CD4-positive, alpha-beta memory T cell (primary cell): ENCODE results near the gene NR4A3. TPM values are rescaled to one million over a fixed set of nuclear protein-coding genes. Genes with fewer than 3 reads are reported as not detected.
"Not testable (repeated sequence)": the region's sequence is repeated elsewhere in the genome, so short reads cannot be mapped to it uniquely, and the experiment has no call there.

Source experiments
- CTCF ChIA-PET: fragments of 350-600 bp; sonication (Branson Sonifier 250); formaldehyde crosslinking; loops from one replicate; lab custom pipeline; 2021; ENCODE audit warnings: inconsistent platforms; ENCODE audit not compliant: partially characterized antibody; lab: Charles Lee
- POLR2A ChIA-PET: fragments of 350-600 bp; sonication (Branson Sonifier 250); formaldehyde crosslinking; loops from one replicate; lab custom pipeline; 2021; ENCODE audit not compliant: partially characterized antibody; lab: Charles Lee
- DNase-seq, 5 donors: peaks; one replicate each; pipeline versions ENCODE4 v3.0.0 to v3.0.0-alpha.2; 2020 to 2022; ENCODE audit warnings: mixed read lengths in 1 of 5
- H3K27ac ChIP-seq: one replicate; pipeline ENCODE4 v1.7.0; 2013; ENCODE audit warnings: low read depth, low read length
- H3K27me3 ChIP-seq: 2 replicates; pipeline ENCODE4 v1.7.0; 2013; ENCODE audit warnings: mild to moderate bottlenecking, low read length, moderate library complexity; ENCODE audit not compliant: insufficient read depth
- H3K36me3 ChIP-seq: 2 replicates; pipeline ENCODE4 v1.7.0; 2013; ENCODE audit warnings: mild to moderate bottlenecking, low read length, moderate library complexity; ENCODE audit not compliant: insufficient read depth
- H3K4me1 ChIP-seq: 2 replicates; pipeline ENCODE4 v1.7.0; 2013; ENCODE audit warnings: mild to moderate bottlenecking, low read length, moderate library complexity; ENCODE audit not compliant: insufficient read depth
- H3K4me3 ChIP-seq, 2 donors: one replicate each; pipeline ENCODE4 v1.7.0; 2013; ENCODE audit warnings: low read length in 2 of 2, mild to moderate bottlenecking in 1 of 2
- H3K9me3 ChIP-seq, 2 donors: one replicate each; pipeline ENCODE4 v1.7.0; 2013; ENCODE audit warnings: low read length in 2 of 2, control low read depth in 1 of 2; ENCODE audit not compliant: control insufficient read depth in 1 of 2
- H3K27ac Mint-ChIP-seq, 7 donors: one replicate each; pipeline ENCODE4 v1.8.0; 2020 to 2021; ENCODE audit warnings: mixed read lengths in 7 of 7, mild to moderate bottlenecking in 6 of 7, inconsistent platforms in 3 of 7, moderate library complexity in 3 of 7
- H3K27me3 Mint-ChIP-seq, 2 donors: one replicate each; pipeline ENCODE4 v1.8.0; 2020 to 2021; ENCODE audit warnings: mixed read lengths in 2 of 2
- H3K36me3 Mint-ChIP-seq, 2 donors: one replicate each; pipeline ENCODE4 v1.8.0; 2020 to 2021; ENCODE audit warnings: mixed read lengths in 2 of 2, inconsistent platforms in 1 of 2, mild to moderate bottlenecking in 1 of 2
- H3K4me1 Mint-ChIP-seq, 4 donors: one replicate each; pipeline ENCODE4 v1.8.0; 2020 to 2021; ENCODE audit warnings: mixed read lengths in 4 of 4, mild to moderate bottlenecking in 1 of 4
- H3K4me3 Mint-ChIP-seq, 8 donors: one replicate each; pipeline ENCODE4 v1.8.0; 2020 to 2021; ENCODE audit warnings: mixed read lengths in 8 of 8, mild to moderate bottlenecking in 7 of 8, moderate library complexity in 6 of 8, inconsistent platforms in 3 of 8
- H3K9me3 Mint-ChIP-seq, 8 donors: one replicate each; pipeline ENCODE4 v1.8.0; 2020 to 2021; ENCODE audit warnings: mixed read lengths in 8 of 8, mild to moderate bottlenecking in 5 of 8, inconsistent platforms in 3 of 8, moderate library complexity in 1 of 8
- intact Hi-C: fragments of 100-400 bp; cut with micrococcal nuclease; formaldehyde crosslinking; loops from one replicate; pipeline ENCODE4 v1.15.1; 2023
- polyA plus RNA-seq, 2 donors: library from polyadenylated mRNA; unstranded; fragments of 300-500 nt; fragmentation: Illumina TruSeq; gene quantifications; one replicate each; pipeline ENCODE4 v1.2.3, GENCODE V29; 2021
- total RNA-seq, 2 experiments: library from RNA; stranded (reverse); gene quantifications; one replicate each; pipeline ENCODE4 v1.2.3, GENCODE V29; 2021

The NR4A3 gene
- total RNA-seq (under 1 TPM; 0.33 to 0.35 TPM), polyA plus RNA-seq (1 to 10 TPM in 1 of 2 donors, under 1 TPM in 1; 0.17 to 1.4 TPM)

- Mint-ChIP-seq H3K4me1 (peaks cover 29 to 82% (median 49%) of the 10 kb centered on the region in 4 donors), H3K36me3 (peaks cover 0 to 37% of the 10 kb centered on the region in 2 donors), H3K4me3 (peak within 1 kb of the TSS; percentile 90 to 100 (median 97)), H3K27me3 (peaks cover 24 to 34% of the 10 kb centered on the region in 2 donors), H3K27ac (peak within 1 kb of the TSS; percentile 100), H3K9me3 (peaks cover 0 to 5% (median 0%) of the 10 kb centered on the region in 8 donors)
- ChIA-PET POLR2A (interaction anchor here (0.6 to 4.7 kb wide), 11 partner anchors 11 to 605 kb away, joined by 3 to 58 read pairs (median 3); partner anchors contain the start of genes MSANTD3 and STX17), CTCF (interaction anchor here (0.6 to 1.5 kb wide), 5 partner anchors 9 to 565 kb away, joined by 3 to 5 read pairs (median 3); no protein-coding TSS in a partner anchor)
- Histone ChIP-seq H3K36me3 (no peaks in the 10 kb centered on the region), H3K27ac (peak within 1 kb of the TSS; percentile 93), H3K4me3 (peak within 1 kb of the TSS; percentile 82 to 83), H3K27me3 (peaks cover 26% of the 10 kb centered on the region), H3K9me3 (no peaks in the 10 kb centered on the region), H3K4me1 (peaks cover 47% of the 10 kb centered on the region)
- intact Hi-C loops, result loop anchor here (2.0 to 5.0 kb wide), 8 partner anchors 191 to 1577 kb away; partner anchors contain the start of genes ANKS6, MRPL50, MSANTD3 and TEX10
- DNase-seq, result peak; percentile 91 to 97 (median 93)
These were observed at the start of gene NR4A3 for GRCh38 chr9:99821396-99822108. NR4A3 (plus strand) TSS chr9:99821885; CDS start chr9:99828043, 6,158 bp downstream.

DNA sequence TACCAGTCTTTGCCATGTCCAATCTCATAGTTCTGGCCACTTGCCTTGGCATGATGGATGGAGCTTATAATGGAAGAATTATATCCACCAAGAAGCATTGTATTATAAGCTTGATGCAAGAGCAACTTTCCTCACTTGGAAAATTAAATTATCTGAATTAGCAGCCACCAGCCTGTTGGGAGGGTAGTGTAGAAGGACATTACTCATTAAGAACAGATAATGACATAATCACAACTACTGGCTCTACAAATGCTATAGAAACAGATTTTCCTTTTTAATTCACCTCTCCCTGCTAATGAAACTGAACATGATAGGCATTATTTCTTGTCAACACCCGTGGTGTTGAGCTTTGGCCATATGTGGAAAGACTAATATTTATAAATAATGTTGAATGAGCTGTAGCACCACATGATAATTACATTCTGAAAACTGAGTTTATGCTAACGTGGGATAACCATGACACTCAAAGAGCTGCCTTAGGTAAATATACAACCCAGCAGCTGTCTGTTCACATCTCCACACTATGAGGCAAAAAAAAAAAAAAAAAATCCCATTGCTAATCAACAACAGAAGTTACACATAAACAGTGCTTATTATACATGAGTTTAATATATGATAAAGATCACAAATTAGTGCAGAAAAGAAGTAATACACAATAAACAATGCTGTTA, 48.1 kb upstream of the NR4A3 start:
- intact Hi-C loops, result no loop called here
- H3K27ac Mint-ChIP-seq, result no peak overlapping the region
- H3K4me3 Mint-ChIP-seq, result no peak overlapping the region
- H3K9me3 ChIP-seq, result no peaks in the 10 kb centered on the region
- POLR2A ChIA-PET, result no interaction called here
- CTCF ChIA-PET, result interaction anchor here (1.7 kb wide), 1 partner anchor 11 kb away, joined by 4 read pairs; no protein-coding TSS in a partner anchor
- no peaks in the 10 kb centered on the region for H3K36me3 Mint-ChIP-seq
- no peaks in the 10 kb centered on the region for H3K4me1 Mint-ChIP-seq
- DNase-seq, result no peak
- H3K27ac ChIP-seq, result no peak overlapping the region
- H3K4me1 ChIP-seq, result no peaks in the 10 kb centered on the region
- H3K36me3 ChIP-seq, result no peaks in the 10 kb centered on the region
- no peak overlapping the region for H3K4me3 ChIP-seq
- H3K9me3 Mint-ChIP-seq, result no peaks in the 10 kb centered on the region
- H3K27me3 Mint-ChIP-seq, result peaks cover 9 to 14% of the 10 kb centered on the region in 2 donors
- no peaks in the 10 kb centered on the region for H3K27me3 ChIP-seq

- no peaks in the 10 kb centered on the region for H3K36me3 ChIP-seq
- H3K27ac ChIP-seq, result no peak overlapping the region
- CTCF ChIA-PET, result no interaction called here
- POLR2A ChIA-PET, result no interaction called here
- intact Hi-C loops, result no loop called here
- Mint-ChIP-seq H3K4me1 (no peaks in the 10 kb centered on the region), H3K27ac (no peak overlapping the region), H3K9me3 (peaks cover 0 to 5% (median 0%) of the 10 kb centered on the region in 8 donors), H3K27me3 (peaks cover 7 to 14% of the 10 kb centered on the region in 2 donors), H3K36me3 (no peaks in the 10 kb centered on the region), H3K4me3 (no peak overlapping the region)
- no peak overlapping the region for H3K4me3 ChIP-seq
- H3K27me3 ChIP-seq, result no peaks in the 10 kb centered on the region
- H3K4me1 ChIP-seq, result no peaks in the 10 kb centered on the region
- H3K9me3 ChIP-seq, result no peaks in the 10 kb centered on the region
- DNase-seq, result no peak
These were observed 43.4 kb upstream of the NR4A3 start for GRCh38 chr9:99778308-99778707.

DNA sequence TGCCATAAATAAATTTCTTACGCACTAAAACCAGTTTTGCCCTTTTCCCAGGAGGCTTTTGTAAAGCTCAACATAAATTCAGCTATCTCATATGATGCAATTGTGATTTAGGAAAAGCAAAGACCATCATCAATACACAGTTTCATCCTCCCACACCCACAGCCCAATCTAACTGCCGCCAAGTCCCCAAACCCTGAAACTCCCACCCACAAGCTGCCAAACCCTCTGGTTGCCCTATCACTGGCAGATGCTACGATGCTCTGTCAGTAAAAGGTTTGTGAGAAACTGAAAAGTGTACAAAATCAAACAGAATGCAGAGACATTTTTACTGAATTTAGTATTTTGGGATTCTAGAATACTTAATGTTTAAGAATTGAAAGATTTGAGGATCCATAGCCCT, 42.8 kb upstream of the NR4A3 start:
- Histone ChIP-seq H3K9me3 (no peaks in the 10 kb centered on the region), H3K36me3 (no peaks in the 10 kb centered on the region), H3K4me1 (no peaks in the 10 kb centered on the region), H3K27ac (no peak overlapping the region), H3K27me3 (no peaks in the 10 kb centered on the region), H3K4me3 (no peak overlapping the region)
- intact Hi-C loops, result no loop called here
- DNase-seq, result no peak
- peaks cover 0 to 5% (median 0%) of the 10 kb centered on the region in 8 donors for H3K9me3 Mint-ChIP-seq
- H3K27me3 Mint-ChIP-seq, result peaks cover 9 to 16% of the 10 kb centered on the region in 2 donors
- H3K27ac Mint-ChIP-seq, result no peak overlapping the region
- ChIA-PET POLR2A (no interaction called here), CTCF (no interaction called here)
- no peak overlapping the region for H3K4me3 Mint-ChIP-seq
- no peaks in the 10 kb centered on the region for H3K36me3 Mint-ChIP-seq
- H3K4me1 Mint-ChIP-seq, result no peaks in the 10 kb centered on the region

- intact Hi-C loops, result no loop called here
- no peaks in the 10 kb centered on the region for H3K9me3 ChIP-seq
- Mint-ChIP-seq H3K4me1 (no peaks in the 10 kb centered on the region), H3K9me3 (peaks cover 0 to 5% (median 0%) of the 10 kb centered on the region in 8 donors), H3K27ac (no peak overlapping the region), H3K4me3 (no peak overlapping the region), H3K36me3 (no peaks in the 10 kb centered on the region), H3K27me3 (peaks cover 13 to 19% of the 10 kb centered on the region in 2 donors)
- H3K4me3 ChIP-seq, result no peak overlapping the region
- H3K27ac ChIP-seq, result no peak overlapping the region
- DNase-seq, result no peak
- no peaks in the 10 kb centered on the region for H3K27me3 ChIP-seq
- H3K36me3 ChIP-seq, result no peaks in the 10 kb centered on the region
- H3K4me1 ChIP-seq, result no peaks in the 10 kb centered on the region
- POLR2A ChIA-PET, result no interaction called here
- CTCF ChIA-PET, result no interaction called here
These were observed 42.4 kb upstream of the NR4A3 start for GRCh38 chr9:99779277-99779676.

DNA sequence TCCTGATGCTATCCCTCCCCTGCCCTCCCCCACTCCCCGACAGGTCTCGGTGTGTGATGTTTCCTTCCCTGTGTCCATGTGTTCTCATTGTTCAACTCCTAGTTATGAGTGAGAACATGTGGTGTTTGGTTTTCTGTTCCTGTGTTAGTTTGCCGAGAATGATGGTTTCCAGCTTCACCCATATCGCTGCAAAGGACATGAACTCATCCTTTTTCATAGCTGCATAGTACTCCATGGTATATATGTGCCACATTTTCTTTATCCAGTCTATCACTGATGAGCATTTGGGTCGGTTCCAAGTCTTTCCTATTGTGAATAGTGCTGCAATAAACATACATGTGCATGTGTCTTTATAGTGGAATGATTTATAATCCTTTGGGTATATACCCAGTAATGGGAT, 39.3 kb upstream of the NR4A3 start:
- H3K36me3 Mint-ChIP-seq, CTCF ChIA-PET, H3K4me3 ChIP-seq: not testable (repeated sequence)

More for the DNA sequence above, 39.3 kb upstream of the NR4A3 start:
- H3K36me3 ChIP-seq, DNase-seq, H3K9me3 ChIP-seq, H3K27me3 ChIP-seq, H3K4me1 ChIP-seq, POLR2A ChIA-PET, intact Hi-C loops, H3K4me1 Mint-ChIP-seq, H3K27ac ChIP-seq, H3K9me3 Mint-ChIP-seq, H3K4me3 Mint-ChIP-seq, H3K27ac Mint-ChIP-seq: not testable (repeated sequence)
- peaks cover 21 to 22% of the 10 kb centered on the region in 2 donors for H3K27me3 Mint-ChIP-seq
